HG03108 (cell line): Measurements from ENCODE around the gene LARGE1.
"Not testable (repeated sequence)": the region's sequence is repeated elsewhere in the genome, so short reads cannot be mapped to it uniquely, and the experiment has no call there.

ENCODE experiments used
- ATAC-seq: cut with Tn5 transposase; IDR thresholded peaks from one replicate; pipeline ENCODE4 v1.9.1; 2021; ENCODE audit warnings: moderate library complexity; ENCODE audit not compliant: unreplicated experiment

The LARGE1 gene

DNA sequence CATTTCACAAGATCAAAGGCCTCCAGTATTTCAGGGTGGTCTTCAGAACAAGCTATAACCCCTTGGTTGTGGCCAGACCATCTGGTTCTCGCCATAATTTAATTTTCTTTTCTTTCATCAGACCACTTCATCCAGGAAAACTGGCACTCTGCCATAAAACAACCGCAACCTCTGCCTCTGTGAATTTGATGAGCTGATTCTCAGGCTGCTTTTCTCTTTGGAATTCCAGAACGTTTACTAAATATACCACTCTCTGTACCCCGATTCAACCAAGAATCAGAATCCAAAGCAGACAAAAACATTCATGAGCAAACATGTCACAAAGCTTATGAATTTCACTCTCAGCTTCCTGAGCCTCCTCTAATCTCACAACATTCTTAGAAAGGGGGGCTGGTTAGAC, 530.3 kb downstream of the LARGE1 start:
- no peak for ATAC-seq

DNA sequence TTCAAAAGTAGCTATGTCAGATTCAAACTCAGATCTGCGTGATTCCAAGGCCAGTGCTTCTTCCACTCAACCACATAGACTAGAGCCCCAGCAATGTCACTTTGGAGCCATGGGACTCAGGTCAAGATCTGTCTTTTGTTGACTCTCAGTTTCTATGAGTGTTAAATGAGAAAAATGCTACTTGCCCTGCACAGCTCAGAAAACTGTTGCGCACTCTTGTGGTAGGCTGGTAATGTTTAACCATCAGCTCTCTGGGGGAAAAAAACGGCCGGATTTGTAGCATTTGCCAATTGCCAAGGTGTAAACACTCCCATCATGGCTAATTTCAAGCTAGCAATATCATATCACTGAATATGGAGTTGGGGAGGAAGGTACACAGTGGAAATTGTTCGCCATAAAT, 534.0 kb downstream of the LARGE1 start:
- ATAC-seq: no peak

DNA sequence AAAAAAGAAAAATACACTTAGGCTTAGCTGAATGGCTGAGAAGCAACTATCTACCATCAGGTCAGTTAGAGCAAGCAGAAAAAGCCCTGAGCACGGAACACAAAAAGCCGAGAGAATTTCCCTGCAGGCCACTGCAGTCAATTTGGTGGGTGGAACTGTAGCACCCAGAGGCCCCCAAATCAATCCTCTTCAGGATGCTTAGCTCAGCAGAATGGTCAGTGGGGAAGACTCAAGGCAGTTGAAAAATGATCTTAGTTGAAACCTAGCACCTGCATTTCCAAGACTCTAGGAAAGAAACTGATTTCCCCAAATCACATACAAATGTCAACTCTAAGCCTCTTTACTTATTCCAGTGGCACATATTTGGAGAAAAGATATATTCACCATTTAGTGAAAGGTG, 534.7 kb downstream of the LARGE1 start:
- ATAC-seq: no peak

DNA sequence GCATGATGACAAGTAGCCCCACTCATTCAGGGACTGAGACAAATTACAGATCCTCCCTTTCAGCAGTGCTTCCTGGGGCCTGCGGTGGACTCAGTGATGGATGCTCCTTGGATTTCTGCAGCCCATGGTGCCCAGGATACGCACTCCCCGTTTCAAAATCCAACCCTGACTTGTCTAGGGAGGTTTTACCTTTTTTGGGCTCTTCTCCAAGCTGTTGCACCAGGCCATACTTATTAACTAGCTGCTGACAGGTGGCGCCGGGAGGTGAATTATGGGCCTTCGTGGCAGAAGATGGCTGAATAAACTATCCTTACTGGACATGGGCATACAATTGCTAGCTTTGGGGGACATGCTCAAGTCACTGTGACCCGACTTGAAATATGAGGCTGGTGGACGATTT, 537.8 kb downstream of the LARGE1 start:
- no peak for ATAC-seq

DNA sequence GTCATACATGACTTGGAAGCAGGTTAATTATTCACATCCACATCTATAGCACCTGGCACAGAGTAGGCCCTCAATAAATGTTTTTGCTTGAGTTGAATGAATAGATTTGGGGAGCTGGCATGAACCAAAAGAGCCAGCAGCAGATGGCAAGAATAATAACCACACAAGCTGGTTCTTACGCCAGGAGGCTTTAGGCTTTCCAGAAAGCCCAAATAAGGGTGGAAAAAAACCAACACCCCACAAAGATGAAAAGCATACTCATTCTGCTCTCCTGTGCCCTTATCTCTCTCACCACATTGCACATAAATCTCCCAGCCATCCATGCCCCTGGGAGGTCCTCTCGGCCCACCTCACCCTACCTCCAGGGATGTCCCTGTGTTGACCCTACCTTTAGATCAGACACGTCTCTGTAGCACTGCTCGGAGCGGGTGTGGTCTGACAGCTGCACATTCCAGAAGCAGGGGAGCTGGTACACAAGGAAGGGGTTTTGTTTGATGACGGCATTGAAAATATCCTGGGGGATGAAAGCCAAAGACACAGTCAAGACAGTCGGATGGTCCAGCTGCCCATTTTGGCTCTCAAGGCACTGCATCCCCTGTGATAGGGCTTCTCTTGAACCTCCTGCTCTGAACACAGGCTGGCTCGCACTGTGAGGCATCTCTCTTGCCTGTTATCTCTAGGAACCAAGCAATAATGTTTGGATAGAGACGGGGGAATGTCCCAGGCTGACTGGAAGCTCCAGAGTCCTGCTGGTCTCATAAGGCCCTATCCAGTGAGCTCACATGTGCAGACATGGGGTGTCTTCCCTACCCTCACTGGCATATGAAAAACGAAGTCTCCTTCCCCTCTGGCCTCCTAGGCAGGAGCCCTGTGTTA, 538.5 kb downstream of the LARGE1 start:
- no peak for ATAC-seq

DNA sequence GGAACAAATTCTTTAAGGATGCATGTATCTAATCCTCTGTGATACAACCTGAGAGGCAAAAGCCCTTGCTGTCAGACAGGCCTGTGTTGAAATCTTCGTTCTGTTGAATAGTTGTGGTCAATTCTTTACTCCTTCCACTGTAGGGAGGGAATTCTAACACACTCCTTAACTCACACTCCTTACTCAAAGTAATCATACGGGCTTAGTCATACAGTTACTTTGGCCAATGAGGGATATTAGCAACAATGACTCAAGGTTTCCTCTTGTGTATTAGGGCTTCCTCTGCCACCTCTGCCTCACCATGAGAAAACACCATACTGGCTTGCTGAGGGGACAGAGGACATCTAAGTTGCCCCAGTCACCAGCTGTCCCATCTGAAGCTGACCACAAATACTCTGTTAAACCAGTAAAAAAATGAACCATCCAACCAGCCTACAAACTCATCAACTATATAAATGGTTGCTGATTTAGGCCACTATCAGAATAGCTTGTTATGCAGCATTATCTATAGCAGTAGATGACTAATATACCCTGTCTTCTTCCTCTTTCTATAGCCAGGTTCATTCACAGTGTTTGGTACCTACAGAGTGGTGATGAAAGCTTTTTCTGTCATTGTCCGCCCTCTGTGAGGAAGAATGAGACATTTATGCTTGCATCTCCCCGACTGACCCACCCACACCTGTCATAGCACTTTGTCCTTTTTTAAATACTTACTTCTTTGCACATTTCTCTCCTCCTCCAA, 539.3 kb downstream of the LARGE1 start:
- ATAC-seq: no peak

DNA sequence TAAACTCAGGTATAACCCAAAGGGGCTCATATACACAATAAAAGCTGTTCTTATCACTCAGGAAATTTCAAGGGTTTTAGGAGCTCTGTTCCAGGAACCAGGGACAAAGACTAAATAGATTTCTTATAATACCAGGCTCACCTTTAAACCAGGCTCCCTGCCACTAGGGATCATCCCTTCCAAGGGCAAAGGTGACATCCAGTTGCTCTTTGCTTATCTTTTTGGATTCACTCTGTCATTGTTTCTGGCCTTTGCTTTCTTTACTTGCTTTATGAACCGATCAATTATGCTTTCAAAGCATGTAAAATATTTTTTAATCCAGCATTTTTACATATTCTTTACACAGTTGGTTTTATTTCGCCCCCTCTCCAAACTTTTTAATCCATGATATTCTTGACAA, 540.4 kb downstream of the LARGE1 start:
- no peak for ATAC-seq

DNA sequence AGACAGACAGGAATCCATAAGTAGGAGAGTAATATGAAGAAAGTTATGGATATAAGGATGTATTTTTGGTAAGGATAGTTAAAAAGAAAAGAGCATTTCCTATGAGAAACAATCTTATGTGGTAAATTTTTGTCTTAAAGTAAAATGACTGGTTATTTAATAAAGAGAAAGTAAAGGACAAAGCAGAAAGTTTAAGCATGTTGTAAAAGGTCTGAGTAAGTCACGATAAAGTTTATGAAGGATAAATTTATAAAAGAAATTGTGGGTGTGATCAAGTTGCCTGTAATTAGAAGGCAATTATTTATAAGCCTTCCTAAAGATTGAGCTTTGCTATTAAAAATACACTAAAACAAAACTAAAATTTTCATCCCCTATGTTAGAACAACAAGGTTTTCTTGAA, 547.4 kb downstream of the LARGE1 start:
- no peak for ATAC-seq

DNA sequence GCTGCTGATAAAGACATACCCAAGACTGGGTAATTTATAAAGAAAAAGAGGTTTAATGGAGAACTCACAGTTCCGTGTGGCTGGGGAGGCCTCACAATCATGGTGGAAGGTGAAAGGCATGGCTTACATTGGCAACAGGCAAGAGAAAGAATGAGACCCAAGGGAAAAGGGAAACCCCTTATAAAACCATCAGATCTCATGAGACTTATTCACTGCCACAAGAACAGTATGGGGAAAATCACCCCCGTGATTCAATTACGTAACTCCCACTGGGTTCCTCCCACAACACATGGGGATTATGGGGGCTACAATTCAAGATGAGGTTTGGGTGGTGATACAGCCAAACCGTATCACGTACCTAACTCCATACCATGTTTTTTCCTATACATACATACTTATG, 557.0 kb downstream of the LARGE1 start:
- not testable (repeated sequence) for ATAC-seq

DNA sequence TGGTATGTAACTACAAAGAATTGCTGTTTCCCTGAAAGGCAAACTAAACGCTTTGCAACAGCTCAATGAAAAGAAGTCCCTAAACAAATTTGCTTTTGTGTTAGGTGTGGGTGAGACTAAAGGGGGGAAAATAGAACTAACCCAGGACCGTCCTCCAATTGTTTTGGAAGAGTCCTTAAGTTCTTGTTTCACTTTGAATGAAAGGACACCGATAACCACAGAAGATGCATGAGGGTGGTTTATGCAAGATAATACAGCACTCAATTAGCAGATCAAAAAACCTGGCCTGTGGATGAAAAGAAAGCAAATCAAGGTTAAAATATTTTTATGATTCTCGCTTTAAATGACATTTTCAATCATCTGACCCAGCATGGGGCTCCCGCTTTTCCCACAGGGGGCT, 557.6 kb downstream of the LARGE1 start:
- no peak for ATAC-seq

DNA sequence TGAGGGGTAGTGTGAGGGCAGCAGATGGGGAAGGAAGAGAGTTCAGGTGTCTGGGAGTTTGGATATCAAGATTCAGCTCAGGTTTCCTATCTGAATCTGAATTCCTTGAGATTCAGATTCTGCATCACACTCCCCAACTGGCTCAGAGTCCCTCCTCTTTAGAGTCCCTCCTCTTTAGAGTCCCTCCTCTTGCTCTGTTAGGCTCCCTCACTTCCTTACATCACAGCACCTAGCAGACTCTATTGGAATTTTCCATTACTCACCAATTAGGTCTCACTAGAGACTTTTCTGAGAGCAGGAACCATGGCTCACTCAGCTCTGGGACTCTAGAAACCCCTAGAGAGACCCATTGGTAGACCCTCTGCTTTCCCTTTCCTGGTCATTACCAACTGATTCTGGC, 558.7 kb downstream of the LARGE1 start:
- ATAC-seq: no peak

DNA sequence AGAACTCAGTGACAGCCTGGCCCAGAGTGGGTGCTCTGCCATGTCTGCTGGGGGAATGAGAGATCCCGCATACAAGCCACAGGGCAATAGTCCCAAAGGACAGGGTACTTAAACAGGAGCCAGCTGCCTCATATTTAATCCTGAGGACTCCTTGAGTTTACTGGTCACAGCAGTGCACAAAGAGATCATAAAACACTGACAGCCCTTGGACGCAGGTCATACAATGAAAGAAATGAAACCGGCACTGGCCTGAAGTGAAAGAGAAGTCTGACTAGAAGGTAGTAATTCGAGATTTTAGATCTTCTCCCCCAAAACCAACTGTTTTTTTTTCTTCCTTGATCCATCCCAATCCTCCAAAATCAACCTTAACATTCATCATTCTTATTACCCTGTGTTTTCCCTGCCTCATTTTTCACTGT, 562.3 kb downstream of the LARGE1 start:
- ATAC-seq: no peak

DNA sequence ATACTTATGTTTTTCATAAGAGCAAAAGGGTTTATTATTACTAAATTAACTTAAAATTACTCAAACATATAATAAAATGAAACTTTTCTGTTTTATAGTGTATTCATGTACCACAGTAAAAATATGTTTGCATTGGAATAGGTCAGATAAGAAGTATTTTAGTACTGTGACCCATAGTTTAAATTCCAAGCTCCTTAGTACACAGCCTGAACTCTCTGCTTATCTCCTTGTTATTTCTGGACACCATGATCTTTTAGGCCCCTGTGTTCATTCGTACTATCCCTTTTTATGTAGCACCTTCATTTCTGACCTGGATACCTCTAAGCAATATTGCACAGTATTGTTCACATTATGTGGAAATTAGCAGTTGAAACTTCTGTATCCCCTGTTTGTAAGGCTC, 565.3 kb downstream of the LARGE1 start:
- no peak for ATAC-seq

DNA sequence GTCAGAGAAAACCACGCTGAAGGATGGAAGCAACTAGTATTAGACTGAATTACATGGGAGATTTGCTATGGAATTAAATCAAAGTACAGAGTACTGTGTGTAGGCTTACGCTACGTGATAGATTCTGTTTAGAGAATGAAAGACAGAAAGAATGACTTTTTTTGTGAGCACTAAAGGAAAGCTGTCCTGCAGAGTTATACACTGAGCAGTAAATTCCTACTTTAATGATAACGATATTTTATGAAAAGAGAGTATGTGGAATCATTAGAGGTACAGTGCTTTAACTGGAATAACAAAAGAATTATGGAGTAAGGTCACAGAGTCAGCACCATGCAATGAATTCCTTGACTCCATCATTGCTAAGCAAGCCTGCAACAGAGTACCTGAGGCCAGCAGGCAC, 566.8 kb downstream of the LARGE1 start:
- ATAC-seq: no peak

DNA sequence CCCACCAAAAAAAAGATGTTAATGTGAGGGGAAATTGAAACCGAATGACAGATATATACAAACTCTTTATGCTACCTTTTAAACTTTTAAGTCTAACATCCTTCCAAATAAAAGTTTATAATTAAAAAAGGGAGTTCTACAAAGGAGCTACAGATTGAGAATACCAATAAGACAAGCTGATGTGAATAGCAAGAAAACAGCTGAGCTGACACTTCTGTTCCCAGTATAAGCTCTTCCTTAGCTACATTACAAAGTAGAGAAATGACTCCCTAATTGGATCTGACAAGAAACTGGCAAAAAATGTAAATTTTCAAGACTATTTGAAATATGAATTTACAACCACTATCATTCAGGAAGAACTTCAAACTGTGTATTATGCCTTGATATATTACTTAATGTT, 567.5 kb downstream of the LARGE1 start:
- ATAC-seq: no peak

DNA sequence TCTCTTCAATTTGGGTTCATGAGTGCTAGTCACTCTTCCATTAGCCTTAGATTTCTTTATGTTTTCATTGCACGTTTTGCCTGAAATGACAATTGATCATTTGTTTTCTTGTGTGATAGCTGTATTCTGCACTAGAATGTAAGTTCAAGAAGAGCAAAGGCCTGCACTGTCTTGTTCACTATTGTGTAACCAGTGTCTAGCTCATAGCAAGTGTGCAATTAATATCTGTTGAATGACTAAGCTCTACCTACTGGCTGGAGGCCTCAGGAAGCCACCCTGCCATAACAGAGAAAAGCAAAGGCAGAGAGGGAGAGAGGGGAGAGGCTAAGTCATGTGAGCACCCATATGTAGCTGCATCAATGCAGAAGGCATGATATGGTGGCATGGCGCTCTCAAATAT, 569.3 kb downstream of the LARGE1 start:
- ATAC-seq: no peak

DNA sequence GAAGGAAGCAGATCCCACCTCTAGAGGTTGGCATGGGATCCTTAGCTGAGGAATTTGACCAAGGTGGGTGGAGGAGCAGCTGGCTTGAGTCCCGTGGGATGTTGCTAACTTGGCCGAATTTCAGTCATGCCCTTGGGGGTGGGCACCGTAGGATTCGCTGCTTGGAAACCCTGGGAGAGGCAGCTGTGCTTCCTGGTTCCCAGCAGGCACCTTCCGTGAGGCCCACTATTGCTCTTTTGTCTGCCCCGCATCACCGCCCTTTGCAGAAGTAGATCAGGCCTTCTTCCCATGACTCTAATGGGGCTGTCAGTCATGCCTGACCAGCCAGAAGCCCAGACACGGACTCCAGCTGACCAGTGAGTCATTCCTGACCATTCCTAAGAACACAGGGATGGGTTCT, 569.8 kb downstream of the LARGE1 start:
- ATAC-seq: no peak

DNA sequence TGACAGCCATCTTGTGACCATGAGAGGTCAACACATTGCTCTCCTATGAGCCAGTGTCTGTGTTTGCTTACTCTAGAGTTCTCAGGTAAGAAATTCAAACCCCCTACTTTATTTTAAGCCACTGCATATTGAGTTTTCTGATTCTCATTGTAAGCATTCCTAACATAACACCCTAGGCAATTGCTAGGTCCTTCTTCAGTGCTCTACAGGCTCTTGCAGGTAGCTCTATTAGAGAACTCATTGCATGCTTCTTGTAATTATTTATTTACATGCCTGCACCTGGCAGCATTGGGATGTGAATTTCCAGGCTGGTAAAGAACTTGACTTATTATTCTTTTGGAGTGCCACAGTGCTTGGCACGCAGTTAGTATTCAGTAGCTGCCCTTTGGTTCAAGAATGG, 573.3 kb downstream of the LARGE1 start:
- no peak for ATAC-seq

DNA sequence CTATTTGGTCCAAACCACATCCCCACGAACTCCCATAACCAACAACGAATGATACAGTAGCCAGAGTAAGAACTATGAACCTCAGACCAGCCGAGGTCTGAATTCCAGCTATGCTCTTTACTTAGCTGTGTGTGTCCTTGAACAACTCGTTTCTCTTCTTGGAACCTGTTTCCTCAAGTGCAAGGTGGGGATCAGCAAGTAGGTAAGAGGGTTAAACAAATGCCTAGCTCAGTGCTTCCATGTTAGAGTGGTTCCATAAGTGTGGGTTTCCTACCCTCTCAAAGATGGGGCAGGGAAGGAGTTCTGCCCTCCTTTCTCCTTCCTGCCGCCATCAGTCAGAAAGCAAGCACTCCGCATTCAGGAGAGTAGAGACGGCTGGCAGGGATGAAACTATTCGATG, 578.7 kb downstream of the LARGE1 start:
- ATAC-seq: no peak

DNA sequence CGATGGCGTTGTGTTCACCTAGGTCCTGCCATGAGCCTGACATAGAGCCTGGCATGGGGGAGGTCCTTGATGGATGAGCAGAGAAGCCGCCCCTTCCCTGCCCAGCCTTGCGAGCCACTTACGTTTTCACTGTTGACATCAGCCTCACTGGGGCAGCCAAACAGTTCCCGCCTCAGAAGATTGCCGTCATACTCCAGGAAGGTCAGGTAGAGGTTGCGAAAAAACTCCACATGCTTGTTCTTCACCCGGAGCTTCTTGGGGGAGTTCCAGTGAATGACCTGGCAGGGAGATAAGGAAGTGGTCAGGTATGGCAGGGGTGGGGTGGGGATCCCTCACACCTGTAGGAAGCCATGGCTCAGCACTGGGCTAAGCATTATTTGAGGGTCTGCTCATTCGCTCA, 582.8 kb downstream of the LARGE1 start:
- ATAC-seq: no peak

DNA sequence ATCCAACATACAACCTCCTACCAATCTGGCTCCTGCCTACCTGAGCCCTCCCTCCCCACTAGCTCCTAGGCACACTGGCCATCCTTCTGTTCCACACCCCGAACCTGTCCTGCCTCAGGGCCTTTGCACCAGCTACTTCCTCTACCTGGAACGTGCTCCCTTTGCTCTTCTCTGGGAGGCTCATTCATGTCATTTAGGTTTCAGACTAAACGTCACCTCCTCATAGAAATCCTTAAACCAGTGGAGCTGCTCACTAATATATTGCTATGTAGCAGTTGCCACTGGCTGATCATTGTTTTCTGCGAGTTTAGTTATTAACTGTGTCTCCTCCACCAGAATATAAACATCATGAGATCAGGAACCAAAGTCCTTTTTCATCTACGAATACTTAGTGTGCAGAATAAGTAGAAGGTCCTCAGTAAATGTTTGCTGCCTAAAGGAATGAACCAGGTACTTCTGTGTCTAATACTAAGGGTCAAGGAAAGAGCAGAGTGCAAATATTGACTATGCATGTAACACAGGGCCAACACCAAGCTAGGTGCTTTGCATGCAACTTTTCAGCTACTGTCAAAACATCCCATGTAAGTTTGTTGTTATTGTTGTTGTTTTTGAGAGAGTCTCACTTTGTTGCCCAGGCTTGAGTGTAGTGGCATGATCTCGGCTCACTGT, 584.5 kb downstream of the LARGE1 start:
- no peak for ATAC-seq

DNA sequence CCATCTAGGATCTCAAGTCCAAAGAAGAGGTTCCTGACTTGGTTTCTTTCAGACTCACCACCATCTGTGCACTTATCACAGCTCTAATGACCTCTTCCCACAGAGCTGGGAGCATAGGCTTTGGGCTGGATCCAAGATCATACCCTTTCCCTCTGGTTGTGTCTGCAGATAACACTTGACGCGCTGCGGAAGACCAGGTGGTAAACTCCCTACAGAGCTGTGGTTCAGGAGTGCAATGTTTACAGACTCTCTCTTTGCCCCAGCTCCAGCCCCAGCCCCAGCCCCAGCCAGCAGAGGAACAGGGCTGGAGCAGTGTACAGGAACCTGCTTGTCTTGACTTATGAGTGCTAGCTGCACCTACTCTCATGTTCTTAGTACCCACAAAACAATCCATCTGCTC, 587.7 kb downstream of the LARGE1 start:
- no peak for ATAC-seq
